A204.1 (cell line): Measurements from ENCODE around the gene WNK4.

Experiments
- FAIRE-seq: peaks from 2 replicates; lab custom pipeline; 2012; peaks lifted over from hg19 to GRCh38; lab: Jason Lieb, UNC

The WNK4 gene

GRCh38 chr17:42772945-42773289 is 7.5 kb upstream of the WNK4 start:
- FAIRE-seq, result no peak

- no peak for FAIRE-seq
These were observed 6.9 kb upstream of the WNK4 start, which contains the start of gene VPS25 for GRCh38 chr17:42773290-42774035. Gene VPS25, plus strand, starts transcription at chr17:42773449. Its CDS starts 27 bp downstream, at chr17:42773476.

GRCh38 chr17:42774066-42774745 is 6.2 kb upstream of the WNK4 start:
- FAIRE-seq, result no peak

- FAIRE-seq, result no peak
These were observed 4.8 kb upstream of the WNK4 start for GRCh38 chr17:42775534-42776098.

- no peak for FAIRE-seq
These were observed 1.8 kb upstream of the WNK4 start for GRCh38 chr17:42778570-42778969.

GRCh38 chr17:42779304-42779935 is 990 bp upstream of the WNK4 start:
- no peak for FAIRE-seq

GRCh38 chr17:42780851-42781638 is 635 bp downstream of the WNK4 start:
- FAIRE-seq, result no peak

- no peak for FAIRE-seq
These were observed 1.3 kb downstream of the WNK4 start for GRCh38 chr17:42781639-42782165.

- FAIRE-seq, result no peak
These were observed 2.0 kb downstream of the WNK4 start for GRCh38 chr17:42782166-42783061.

- FAIRE-seq, result no peak
These were observed 2.8 kb downstream of the WNK4 start for GRCh38 chr17:42783062-42783790.

GRCh38 chr17:42783791-42784138 is 3.4 kb downstream of the WNK4 start:
- no peak for FAIRE-seq

- FAIRE-seq, result no peak
These were observed 4.0 kb downstream of the WNK4 start for GRCh38 chr17:42784409-42784808.

GRCh38 chr17:42784811-42785592 is 4.6 kb downstream of the WNK4 start:
- no peak for FAIRE-seq

GRCh38 chr17:42787266-42787665 is 6.9 kb downstream of the WNK4 start:
- no peak for FAIRE-seq

- no peak for FAIRE-seq
These were observed 11.5 kb downstream of the WNK4 start for GRCh38 chr17:42791948-42792347.

- no peak for FAIRE-seq
These were observed 12.1 kb downstream of the WNK4 start for GRCh38 chr17:42792545-42792944.

- no peak for FAIRE-seq
These were observed 14.7 kb downstream of the WNK4 start for GRCh38 chr17:42795061-42795460.

GRCh38 chr17:42795465-42795864 is 15.1 kb downstream of the WNK4 start:
- FAIRE-seq, result no peak

- FAIRE-seq, result no peak
These were observed 15.8 kb downstream of the WNK4 start for GRCh38 chr17:42796066-42796758.
